Esophagus mucosa (tissue), 1 donor: ENCODE results near the gene SPRED2. TPM values are rescaled to one million over a fixed set of nuclear protein-coding genes. Genes with fewer than 3 reads are reported as not detected.

ENCODE experiments used
- ATAC-seq: fragments of 200-7000 bp; cut with Tn5 transposase; one replicate; pipeline ENCODE4 v1.9.1; 2020
- total RNA-seq: library from RNA; stranded (reverse); gene quantifications from one replicate; pipeline ENCODE4 v1.2.4, GENCODE V29; 2023
- donor health status: DM: yes; HTN: yes; CAD: no.

The SPRED2 gene
- total RNA-seq, 1 donor from 2014 or later, result 12.8 TPM

DNA sequence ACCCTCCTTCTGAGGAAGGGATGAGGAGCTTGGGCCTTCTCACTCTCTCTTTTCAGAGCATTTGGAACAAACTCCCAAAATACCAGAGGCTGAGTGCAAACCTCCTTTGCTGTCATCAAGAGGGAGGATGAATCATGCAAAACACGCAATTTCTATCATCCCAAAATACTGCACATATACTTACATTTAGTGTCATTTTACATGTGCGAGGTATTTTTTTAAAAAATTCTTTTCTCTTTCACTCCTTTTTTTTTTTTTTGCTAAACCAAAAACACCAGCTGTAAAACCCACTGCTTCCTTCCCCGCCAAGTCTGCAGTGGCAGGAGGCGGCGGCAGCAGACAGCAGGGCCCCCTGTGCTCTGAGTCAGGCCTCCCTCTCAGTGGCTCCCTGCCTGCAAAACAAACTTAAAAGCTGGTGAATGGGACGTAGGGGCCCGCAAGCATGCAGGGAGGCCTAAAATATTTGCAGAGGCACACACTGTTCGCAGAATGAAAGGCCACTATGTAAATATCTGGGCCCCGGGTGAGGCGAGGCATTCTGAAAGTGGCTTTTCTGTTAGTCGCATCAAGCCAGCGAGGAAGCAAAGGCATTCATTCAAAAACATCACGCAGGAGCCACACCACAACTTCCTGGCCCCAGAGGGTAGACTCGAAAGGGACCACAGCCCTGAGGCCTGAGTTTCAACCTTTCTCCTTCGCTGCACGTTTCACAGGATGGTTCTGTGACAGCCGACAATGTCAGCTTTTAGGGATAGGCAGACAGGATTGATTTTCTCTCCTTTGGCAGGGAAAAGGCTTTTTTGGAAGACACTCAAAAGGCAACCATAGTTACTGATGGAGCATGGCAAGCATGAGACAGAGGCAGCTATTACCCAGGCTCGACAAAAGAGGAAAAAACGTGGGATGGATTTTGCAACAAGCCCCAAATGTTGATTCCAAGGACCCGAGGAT lies 131.4 kb downstream of the SPRED2 start:
- ATAC-seq, result peak; percentile 37

DNA sequence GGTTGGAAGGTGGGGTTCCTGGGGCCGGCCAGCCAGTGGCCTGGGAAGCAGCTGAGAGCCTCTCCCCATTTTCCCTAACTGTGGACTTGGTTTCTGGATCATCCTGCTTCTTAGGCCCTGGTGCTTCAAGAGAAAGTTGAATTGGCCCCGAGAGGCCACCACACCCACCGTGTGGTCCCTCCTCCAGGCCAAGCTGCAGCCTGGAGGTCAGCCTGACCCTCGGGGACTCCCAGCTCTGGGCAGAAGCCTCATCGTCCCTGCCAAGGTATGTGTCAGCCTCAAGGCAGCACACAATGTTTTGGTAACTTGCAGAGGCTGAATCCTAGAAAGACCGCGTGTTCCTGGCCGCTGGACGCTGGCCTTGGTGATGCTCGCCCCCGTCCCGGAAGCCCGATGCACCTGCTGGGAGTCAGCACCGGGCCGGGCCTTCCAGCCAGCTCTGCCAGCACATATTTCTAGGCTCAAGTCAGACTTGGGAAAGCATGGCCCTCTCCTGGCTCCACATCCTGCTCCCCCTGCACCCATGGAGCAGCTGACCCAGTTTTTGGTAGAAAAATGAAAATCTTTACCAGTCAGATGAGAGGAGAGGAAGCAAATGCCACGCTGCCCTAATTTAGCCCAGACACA lies 132.2 kb downstream of the SPRED2 start:
- ATAC-seq, result peak; percentile 18

DNA sequence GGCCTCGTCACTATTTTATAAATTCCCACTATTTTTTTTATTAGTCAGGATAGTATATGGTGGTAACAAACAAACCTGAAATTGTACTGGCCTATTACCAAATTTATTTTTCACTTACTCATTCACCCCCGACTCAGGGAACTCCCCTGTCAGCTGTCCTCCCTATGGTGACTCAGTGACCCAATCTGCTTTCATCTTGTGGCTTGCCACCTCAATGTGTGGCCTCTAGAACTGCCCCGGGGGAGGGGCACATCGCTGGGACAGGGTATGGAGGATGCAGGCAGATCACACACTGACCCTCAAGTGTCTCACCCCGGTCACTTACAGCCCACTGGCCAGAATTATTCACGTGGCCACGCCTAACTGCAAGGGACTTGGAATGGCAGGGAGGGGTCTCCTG lies 133.2 kb downstream of the SPRED2 start:
- ATAC-seq, result peak; percentile 42

DNA sequence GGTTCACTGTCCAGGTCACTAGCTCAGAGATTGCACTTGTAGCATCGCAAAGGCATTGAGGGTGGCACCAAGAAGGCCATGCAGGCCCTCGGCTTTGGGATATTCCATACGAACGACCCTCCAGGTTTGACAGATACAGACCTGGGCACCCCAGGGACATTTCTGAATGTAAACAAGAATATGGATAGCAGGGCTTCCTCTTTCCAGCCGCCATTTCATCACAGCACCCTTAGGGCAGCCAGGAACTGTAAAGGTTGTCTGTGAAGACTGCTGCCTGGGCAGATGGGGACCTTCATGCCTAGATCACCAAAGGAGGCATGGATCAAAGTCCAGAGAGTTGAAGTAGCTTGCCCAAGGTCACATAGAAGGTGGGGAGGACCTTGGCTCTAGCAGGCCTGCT lies 134.3 kb downstream of the SPRED2 start:
- no peak for ATAC-seq

DNA sequence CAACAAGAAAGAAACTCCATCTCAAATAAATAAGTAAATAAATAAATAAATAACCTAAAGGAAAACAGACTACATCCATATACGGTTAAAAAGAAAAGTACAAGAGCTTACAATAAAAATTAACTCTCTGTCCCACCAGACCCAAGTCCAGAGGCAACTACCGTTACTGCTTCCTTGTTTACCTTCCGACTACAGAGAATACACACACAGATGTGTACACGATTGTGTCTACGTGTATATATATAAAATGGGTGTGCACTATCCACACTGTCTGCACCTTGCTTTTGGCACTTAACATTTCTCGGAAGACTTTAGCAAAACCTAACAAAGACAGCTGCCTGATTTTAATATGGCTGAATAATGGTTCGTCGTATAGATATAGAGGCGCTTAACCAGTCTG lies 134.9 kb downstream of the SPRED2 start:
- ATAC-seq, result no peak

DNA sequence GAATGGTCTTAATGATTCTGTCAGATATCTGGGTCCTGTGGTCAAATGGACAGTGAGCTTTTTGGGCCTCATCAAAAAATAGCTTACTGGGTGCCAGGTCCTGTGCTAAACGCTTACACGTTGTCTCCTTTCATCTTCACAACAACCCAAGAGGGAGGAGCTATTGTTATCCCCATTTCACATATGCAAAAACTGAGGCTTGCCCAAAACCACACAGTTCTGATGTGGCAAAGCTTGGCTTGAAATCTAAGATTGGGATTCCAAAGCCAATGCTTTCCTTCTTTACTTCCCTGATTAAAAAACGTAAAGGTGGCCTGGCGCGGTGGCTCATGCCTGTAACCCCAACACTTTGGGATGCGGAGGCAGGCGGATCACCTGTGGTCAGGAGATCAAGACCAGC lies 135.4 kb downstream of the SPRED2 start:
- ATAC-seq, result no peak

DNA sequence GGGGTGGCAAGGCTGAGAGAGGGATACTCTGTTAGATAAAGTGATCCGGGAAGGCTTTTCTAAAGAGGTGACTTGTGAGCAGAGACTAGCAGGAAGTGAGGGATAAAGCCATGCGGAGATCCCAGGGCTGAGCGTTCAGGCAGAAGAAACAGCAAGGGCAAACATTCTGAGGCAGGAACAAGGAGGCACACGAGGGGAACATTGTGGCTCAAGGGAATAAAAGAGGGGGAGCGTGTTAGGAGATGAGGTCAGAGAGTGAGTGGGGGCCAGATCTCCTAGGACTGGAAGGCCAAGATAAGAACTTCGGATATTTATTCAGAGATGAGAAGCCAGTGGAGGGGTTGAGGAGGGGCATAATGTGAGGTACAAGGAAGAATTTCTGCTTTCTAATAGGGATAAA lies 137.7 kb downstream of the SPRED2 start:
- ATAC-seq, result no peak

DNA sequence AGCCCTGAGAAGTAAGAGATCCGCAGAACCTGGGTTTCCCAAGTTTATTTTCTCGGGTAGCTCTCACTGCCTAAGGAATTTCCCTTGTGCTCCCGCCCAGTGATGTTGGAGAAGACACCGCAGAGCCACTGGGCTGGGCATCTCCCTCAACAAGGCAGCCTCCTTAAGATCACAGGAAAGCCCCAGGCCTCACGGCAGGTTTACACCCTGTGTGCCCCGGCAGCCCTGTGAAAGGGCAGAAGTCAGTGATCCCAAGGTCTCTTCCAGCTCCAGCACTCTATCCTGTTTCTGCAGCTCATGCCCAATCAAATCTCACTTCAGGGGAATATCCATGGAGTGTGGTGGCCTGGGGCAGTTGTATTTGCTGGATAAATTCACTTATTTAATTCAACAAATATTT lies 138.3 kb downstream of the SPRED2 start:
- ATAC-seq, result no peak

DNA sequence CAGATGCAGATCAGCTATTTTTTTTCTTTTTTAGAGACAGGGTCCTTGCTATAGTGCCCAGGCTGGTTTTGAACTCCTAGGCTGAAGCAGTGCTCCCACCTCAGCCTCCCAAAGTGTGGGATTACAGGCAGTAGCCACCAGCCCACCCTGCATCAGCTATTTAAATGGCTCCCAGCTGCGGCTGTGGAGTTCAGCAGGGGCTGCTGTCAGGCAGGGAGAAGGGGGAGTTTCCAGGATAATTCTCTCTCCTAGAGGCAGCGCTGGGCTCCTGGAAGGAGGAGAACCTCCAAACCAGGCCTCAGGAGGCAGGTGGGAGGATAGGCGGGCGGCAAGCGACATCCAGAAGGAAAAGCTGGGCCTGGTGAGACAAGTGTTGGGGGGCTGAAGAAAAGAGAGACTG lies 139.0 kb downstream of the SPRED2 start:
- no peak for ATAC-seq

DNA sequence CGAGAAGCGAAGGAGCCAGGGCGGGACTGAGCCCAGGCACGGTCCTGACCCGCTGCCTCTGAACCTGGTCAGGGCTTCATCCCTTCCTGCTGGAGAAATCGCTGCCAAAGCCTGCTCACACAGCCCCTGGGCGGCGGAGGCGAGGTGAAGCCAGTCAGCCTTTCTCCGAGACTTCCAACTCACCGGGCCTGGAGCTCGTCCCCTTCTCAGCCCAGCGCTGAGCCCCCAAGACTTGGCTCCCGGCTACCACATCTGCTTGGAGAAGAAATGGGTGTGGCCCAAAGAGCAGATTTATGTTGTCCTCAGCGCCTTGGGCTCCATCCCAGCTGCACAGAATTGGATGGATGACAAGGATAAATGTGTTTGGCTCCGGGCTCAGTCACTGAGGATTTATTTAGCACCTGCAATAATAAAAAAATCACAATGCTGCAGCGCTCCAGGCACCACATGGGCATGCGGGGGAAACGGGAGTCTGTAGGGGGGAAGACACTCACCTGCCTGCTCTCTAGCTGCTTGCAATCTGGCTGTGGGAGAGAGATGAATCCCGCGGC lies 139.9 kb downstream of the SPRED2 start:
- peak; percentile 32 for ATAC-seq

DNA sequence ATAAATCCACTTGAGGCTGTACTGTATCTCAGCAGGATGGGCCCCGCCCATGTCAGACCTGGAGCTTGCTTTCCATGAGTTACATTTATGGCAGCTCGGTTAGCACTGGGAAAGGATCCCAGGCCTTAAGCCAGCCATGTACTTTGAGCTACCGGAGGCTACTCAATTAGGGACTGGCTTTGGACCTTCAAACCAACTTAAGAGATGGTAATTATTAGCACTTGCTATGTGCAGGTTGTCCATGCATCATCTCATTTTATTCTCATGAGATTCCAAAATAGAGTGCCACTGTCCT lies 140.3 kb downstream of the SPRED2 start:
- peak; percentile 35 for ATAC-seq

DNA sequence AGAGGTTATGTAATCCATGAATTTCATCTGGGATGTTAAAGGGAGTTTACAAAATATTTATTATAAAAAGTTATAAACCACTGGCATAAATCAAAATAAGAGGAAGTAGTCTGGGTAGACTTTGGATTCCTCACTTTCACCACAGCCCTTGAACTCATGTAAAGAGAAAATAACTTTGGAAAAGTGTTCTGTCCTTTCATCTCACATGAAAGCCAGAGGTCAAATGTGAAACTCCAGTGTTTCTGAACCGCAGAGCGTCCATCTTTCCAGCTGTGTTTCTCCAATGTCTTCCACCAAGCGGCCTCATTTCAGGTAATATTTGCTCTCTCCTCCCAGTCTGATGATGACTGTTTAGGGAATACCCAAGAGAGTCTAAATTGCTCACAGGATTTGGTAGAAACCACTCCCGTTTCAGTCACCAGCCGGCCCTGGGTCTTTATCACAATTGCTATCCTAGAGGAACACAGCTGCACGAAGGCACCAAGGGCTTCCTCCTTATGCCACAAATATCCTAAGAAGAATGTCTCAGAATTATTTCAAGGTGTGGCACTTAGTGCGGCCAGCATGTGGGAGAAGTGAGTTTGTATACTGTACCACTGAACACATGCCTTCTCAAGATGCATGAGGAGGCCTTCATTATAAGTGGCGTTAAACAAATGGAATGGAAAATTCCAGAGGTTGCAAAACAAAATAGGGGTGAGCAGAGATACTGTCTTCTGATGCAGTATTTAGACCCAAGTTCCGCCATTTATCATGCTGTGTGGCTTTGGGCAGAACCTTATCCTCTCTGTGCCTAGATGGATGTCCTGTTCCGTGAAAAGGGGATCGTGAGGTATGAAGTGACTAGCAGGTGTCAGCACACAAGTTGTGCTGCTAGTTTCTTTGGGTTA lies 140.9 kb downstream of the SPRED2 start:
- no peak for ATAC-seq

DNA sequence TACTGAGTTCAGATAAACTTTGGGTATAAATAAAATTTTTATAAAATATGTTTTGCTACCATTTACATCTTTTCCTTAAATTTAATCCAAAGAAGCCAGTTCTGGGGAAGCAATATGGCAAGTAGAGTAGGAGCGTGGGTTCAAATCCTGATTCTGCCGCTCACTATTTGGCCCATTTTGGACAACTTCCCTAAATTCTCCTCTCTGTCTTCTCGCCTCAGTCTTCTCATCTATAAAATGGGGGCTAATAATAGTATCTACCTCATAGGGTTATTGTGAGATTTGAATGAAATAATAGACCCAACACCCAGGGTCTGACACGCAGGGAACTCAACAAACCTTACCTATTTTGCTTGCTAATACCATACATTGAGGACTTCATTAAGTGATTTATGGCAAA lies 145.0 kb downstream of the SPRED2 start:
- ATAC-seq, result no peak

DNA sequence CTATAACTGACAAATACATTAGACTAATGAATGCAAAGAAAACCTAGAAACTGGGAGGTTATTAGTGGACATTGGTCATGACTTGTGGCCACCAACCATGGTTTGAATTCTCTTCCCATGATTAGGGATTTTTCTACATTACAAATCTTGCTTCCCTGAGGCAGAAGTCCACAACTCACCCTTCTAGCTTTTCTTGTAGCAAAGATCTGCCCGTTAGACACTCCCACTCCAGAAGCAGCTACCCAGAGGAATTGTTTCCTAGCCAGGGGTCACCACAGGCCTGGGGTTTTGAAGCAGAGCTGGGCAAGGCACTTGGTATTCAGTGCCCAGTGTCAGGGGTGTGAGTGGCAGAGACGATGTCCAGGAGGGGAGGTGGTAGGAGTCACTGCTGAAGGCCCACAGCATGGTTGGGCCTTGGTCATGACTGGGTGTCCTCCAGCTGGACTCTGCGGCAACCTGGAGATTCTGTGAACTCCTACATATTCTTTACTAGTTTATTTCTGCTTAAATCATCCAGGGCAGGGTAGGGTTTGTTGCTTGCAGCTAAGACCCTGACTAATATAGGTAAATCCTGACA lies 149.8 kb downstream of the SPRED2 start:
- ATAC-seq, result peak; percentile 22

DNA sequence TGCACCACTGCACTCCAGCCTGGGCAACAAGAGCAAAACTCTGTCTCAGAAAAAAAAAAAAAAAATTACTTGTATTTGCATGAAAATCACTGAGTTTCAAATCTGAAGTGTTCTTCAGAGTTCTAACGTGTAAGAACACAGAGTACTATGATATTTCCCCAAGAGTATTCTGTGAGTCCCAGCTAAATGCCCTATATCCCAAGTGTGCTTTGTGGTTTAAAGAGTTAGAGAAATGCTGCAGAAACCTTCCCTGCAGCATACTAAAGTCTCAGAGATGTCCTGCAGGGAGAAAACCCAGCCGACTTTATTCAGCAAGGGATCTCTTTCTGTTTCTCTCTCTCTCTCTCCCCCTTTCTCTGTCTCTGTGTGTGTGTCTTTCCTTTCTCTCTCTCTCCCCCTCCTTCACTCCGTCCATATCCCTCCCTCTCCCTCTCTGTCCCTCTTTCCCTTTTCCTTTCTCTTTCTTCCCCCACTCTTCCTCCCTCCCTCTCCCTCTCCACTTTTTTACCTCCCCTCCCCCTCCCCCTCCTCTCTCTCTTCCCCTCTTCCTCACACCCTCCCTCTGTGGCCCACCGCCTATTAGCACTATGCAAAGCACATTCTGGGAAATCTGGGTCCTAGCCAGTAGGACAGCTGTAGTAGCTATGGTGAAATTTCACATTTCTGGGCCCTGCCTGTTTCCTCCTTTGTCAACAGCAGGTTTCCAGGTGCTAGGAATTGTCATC lies 150.6 kb downstream of the SPRED2 start:
- ATAC-seq, result no peak

DNA sequence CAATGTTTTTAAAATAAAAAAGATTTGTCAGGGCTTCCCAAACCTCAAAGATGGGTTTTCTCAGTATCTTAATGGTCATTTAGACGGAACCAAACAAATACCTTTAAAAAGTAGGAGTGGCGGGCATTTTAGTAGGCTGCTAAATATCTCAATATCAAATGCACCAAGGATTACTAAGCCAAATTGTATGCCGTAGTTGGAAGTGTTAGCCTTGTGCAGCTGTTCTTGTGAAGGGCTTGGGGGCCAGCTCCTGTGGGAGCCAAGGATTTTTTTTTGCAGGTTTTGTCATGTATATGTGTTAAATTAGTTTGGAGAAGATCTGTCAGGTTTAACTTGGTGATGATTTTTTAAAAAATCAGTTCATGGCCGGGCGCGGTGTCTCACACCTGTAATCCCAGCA lies 152.6 kb downstream of the SPRED2 start:
- ATAC-seq, result no peak

DNA sequence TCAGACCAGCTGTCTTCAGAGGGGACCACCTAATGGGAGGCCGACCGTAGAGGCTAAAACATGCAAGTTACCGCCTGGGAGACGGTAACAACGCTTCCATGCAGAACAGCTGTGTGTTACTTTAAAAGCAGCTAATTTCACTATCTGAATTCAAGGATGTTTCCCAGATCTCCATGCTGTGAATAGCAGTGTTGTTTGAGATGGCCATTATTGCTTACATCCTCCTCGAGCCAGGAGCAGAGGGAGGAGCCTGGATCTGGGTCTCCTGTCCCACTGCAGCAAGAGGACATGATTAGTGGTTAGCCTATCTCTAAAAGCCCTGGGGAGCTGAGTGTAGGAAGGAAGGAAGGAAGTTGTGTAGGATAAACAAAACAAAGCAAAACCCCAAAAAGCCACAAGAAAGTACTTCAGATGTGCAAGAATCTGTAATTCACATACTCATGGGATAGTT lies 153.8 kb downstream of the SPRED2 start:
- no peak for ATAC-seq

DNA sequence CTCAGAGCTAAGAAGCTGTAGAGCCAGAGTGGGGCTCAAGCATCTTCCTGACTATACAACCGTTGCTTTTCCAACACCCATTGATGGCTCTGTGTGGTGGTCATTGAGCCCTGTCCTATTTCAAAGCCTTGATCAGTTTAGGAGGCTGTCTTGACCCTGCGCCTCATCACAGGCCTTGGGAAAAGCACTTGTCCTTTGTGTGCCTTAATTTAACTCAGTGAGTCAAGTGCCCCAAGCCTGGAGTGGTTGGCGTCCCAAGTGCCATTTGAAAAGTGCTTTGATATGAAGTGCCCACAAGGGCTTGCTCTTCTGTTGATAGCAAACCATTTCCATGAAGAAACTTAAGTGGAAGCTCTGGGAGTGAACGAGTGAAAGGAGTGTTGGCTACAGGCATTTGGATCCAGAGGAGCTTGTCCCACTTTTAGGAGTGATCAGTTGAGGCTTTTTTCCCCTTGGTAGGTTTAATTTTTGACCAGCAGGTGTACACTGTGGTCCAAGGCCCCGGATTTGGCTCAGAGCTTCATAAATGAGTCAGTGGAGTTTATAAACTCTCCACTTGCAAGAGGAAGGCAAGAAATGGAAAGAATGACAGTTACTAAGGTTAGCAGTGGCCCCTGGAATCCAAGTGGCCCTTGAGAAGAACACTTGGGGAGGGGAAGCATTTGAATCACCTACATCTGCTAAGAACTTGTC lies 154.5 kb downstream of the SPRED2 start:
- ATAC-seq, result no peak

DNA sequence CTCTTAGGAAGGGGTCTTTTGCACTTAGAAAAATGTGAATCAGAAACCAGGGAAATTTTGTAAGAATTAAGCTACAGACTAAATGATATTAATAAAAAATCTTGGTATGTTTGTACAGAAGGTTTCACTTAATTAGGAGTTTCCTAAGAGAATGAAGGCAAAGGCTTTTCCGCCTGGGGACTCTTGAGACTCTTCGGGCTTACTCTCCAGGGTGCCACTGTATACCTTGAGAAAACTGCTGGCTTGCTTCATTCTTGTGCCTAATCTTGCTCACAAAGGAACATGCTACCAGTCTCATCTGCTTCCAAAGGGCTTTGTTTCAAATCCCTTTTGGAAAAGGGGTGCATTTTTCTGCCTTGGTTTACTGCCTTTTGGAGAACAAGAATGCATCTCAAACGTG lies 155.3 kb downstream of the SPRED2 start:
- no peak for ATAC-seq

DNA sequence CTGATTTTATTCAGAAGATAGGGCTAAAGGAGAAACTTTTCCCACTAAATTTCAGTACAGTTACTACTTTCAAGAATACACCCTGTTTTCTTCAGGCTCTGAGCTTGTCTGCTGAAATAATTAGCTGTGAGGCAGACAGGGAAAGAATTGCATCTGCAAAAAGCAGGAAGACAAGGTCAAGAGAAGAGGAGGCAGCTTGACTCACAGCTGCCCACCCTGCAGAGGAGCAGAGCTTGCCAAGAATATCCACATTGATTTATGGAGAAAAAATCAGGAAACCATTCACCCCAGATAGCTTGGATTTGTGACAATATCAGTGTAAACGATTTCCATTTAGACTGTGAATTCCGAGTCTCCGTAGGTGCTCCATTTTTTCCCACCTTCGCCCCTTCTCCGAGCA lies 155.8 kb downstream of the SPRED2 start:
- no peak for ATAC-seq
